DOHH2 (cell line): ENCODE data around the gene LRRC56.

Experiments
- H3F3A ChIP-seq: fragments of 200-600 bp; sonication (generic), shearing (Covaris generic); 2 replicates; pipeline ENCODE4 v1.6.0; 2016; ENCODE audit warnings: antibody characterized with exemption, mild to moderate bottlenecking; ENCODE audit not compliant: control insufficient read depth, insufficient read depth
- H3K27ac ChIP-seq: fragments of 200-600 bp; sonication (generic); 2 replicates; pipeline ENCODE4 v1.5.1; 2014; ENCODE audit warnings: low read depth, mild to moderate bottlenecking, low read length, moderate library complexity
- H3K27me3 ChIP-seq: fragments of 200-600 bp; sonication (generic); 2 replicates; pipeline ENCODE4 v1.6.1; 2014; ENCODE audit warnings: mild to moderate bottlenecking, low read length, mixed read lengths; ENCODE audit not compliant: control insufficient read depth
- H3K36me3 ChIP-seq: fragments of 200-600 bp; sonication (generic); 2 replicates; pipeline ENCODE4 v1.6.1; 2014; ENCODE audit warnings: mild to moderate bottlenecking, low read length, moderate library complexity, mixed read lengths; ENCODE audit not compliant: control insufficient read depth
- H3K4me1 ChIP-seq: fragments of 200-600 bp; sonication (generic); 2 replicates; pipeline ENCODE4 v1.6.1; 2014; ENCODE audit warnings: mild to moderate bottlenecking, low read length, mixed read lengths; ENCODE audit not compliant: control insufficient read depth
- H3K4me2 ChIP-seq: fragments of 200-600 bp; sonication (generic); 2 replicates; pipeline ENCODE4 v1.6.0; 2014; ENCODE audit warnings: mild to moderate bottlenecking, low read length, moderate library complexity
- H3K4me3 ChIP-seq: fragments of 200-600 bp; sonication (generic); 2 replicates; pipeline ENCODE4 v1.5.1; 2014; ENCODE audit warnings: mild to moderate bottlenecking, low read length, mixed read lengths
- H3K79me2 ChIP-seq: fragments of 200-600 bp; sonication (generic); 2 replicates; pipeline ENCODE4 v1.6.1; 2014; ENCODE audit warnings: mild to moderate bottlenecking, low read length, mixed read lengths; ENCODE audit not compliant: control insufficient read depth
- H3K9me2 ChIP-seq: fragments of 200-600 bp; sonication (generic); replicated peaks from 2 replicates; pipeline ENCODE4 v1.6.1; 2014; ENCODE audit warnings: mild to moderate bottlenecking, low read length, mixed read lengths; ENCODE audit not compliant: control insufficient read depth
- H3K9me3 ChIP-seq: fragments of 200-600 bp; sonication (generic); 2 replicates; pipeline ENCODE4 v1.6.1; 2014; ENCODE audit warnings: antibody characterized with exemption, low read length, mixed read lengths; ENCODE audit not compliant: control insufficient read depth, insufficient read depth
- H4K20me1 ChIP-seq: fragments of 200-600 bp; sonication (generic); 2 replicates; pipeline ENCODE4 v1.6.0; 2014; ENCODE audit warnings: low read depth, mild to moderate bottlenecking, antibody characterized with exemption, low read length, moderate library complexity; ENCODE audit not compliant: control insufficient read depth, insufficient read depth
- EZH2phosphoT487 ChIP-seq: fragments of 200-600 bp; sonication (generic); IDR thresholded peaks from 2 replicates; pipeline ENCODE4 v1.6.1; 2017; ENCODE audit warnings: borderline replicate concordance, mild to moderate bottlenecking, antibody characterized with exemption, low read length, moderate library complexity, mixed read lengths
- TF ChIP-seq, protein P1 (sequence below): fragments of 200-600 bp; sonication (generic); IDR thresholded peaks from one replicate; pipeline ENCODE4 v1.5.1; 2014; ENCODE audit warnings: antibody characterized with exemption, mild to moderate bottlenecking, low read depth, low read length; ENCODE audit not compliant: poor library complexity, severe bottlenecking

LRRC56 gene, protein sequence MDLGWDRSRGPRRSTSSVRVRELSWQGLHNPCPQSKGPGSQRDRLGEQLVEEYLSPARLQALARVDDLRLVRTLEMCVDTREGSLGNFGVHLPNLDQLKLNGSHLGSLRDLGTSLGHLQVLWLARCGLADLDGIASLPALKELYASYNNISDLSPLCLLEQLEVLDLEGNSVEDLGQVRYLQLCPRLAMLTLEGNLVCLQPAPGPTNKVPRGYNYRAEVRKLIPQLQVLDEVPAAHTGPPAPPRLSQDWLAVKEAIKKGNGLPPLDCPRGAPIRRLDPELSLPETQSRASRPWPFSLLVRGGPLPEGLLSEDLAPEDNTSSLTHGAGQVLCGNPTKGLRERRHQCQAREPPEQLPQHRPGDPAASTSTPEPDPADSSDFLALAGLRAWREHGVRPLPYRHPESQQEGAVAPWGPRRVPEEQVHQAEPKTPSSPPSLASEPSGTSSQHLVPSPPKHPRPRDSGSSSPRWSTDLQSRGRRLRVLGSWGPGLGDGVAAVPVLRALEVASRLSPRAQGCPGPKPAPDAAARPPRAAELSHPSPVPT

DNA sequence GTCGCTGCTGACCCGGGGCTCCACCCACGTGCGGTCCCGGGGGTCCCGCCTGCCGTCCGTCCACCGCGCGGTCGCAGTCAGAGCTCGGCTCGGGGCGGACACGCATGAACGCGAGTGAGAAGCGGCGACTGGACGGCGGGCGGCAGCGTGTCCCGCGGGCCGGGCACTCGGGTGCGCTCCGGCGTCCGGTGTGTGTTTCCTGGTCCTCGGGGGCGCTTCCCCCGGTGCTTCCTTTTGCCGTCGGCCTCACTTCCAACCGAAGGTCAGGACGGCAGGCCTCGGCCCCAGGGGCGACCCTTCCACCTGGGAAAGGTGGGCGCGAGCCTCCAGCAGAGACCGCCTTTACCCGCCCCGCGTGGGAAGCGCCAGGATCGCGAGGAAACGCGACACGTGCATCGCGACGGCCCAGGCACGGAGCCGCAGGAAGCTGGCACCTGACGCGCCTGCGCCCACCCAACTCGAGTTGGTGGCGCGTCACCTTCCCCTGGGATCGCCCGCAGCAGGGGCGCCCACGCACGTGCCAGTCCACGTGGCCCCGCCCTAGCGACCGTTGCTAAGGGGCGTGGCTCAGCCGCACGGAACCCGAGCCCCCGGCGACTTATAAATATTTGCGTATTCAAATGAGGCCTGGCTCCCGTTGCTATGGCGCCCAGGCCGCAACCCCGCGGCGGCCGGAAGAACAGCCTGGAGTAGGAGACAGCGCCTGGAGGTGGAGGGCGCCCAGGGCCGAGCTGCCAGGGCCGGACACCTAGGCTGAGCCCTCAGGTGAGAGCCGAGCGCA is at the start of gene LRRC56:
Gene LRRC56 (plus strand): TSS at position 687 of the 781 bp plus-strand sequence. CDS start 3,158 bp downstream, outside the sequence.
- H3K79me2 ChIP-seq: peaks cover 20% of the 10 kb centered on the region
- no peaks in the 10 kb centered on the region for H3K27me3 ChIP-seq
- no peaks in the 10 kb centered on the region for H3K9me2 ChIP-seq
- TF ChIP-seq, protein P1, sequence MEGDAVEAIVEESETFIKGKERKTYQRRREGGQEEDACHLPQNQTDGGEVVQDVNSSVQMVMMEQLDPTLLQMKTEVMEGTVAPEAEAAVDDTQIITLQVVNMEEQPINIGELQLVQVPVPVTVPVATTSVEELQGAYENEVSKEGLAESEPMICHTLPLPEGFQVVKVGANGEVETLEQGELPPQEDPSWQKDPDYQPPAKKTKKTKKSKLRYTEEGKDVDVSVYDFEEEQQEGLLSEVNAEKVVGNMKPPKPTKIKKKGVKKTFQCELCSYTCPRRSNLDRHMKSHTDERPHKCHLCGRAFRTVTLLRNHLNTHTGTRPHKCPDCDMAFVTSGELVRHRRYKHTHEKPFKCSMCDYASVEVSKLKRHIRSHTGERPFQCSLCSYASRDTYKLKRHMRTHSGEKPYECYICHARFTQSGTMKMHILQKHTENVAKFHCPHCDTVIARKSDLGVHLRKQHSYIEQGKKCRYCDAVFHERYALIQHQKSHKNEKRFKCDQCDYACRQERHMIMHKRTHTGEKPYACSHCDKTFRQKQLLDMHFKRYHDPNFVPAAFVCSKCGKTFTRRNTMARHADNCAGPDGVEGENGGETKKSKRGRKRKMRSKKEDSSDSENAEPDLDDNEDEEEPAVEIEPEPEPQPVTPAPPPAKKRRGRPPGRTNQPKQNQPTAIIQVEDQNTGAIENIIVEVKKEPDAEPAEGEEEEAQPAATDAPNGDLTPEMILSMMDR: no peak
- TF ChIP-seq EZH2phosphoT487: no peak
- H3K4me2 ChIP-seq: peak within 1 kb of the TSS; percentile 71
- H3K36me3 ChIP-seq: peaks cover 22% of the 10 kb centered on the region
- H3F3A ChIP-seq: peaks cover 10% of the 10 kb centered on the region
- H3K27ac ChIP-seq: peak within 1 kb of the TSS; percentile 97
- no peaks in the 10 kb centered on the region for H4K20me1 ChIP-seq
- no peaks in the 10 kb centered on the region for H3K9me3 ChIP-seq
- peaks cover 34% of the 10 kb centered on the region for H3K4me1 ChIP-seq
- peak within 1 kb of the TSS; percentile 83 for H3K4me3 ChIP-seq

DNA sequence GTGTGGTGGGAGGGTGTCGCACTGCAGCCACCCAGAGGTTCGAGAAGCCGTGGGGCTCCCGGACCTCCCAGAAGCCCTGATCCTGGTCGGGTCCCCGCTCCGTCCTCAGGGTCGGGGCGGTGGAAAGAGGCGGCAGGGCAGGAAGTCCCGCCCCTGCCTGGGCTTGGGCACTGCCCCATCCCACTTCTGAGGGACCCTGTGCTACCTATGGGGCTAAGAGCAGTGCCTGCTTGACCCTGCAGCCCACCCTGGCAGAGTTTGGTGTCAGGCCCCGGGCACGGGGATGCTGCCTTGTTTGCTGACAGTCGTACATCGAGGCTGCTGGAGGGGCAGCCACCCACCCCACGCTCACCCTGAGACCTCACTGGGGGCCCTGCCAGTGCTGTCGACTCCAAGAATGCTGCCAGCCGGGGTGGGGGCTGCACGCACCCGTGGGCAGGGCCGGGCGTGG is 49.7 kb upstream of the LRRC56 start:
- TF ChIP-seq, protein P1: no peak
- TF ChIP-seq EZH2phosphoT487: no peak
- Histone ChIP-seq H3K9me2 (no peaks in the 10 kb centered on the region), H3K9me3 (no peaks in the 10 kb centered on the region), H3K27me3 (no peaks in the 10 kb centered on the region), H3K79me2 (no peaks in the 10 kb centered on the region; the same call in 1 of the 2 replicates), H3K4me2 (no peak overlapping the region), H3K36me3 (no peaks in the 10 kb centered on the region; the same call in 1 of the 2 replicates), H4K20me1 (no peaks in the 10 kb centered on the region), H3F3A (no peaks in the 10 kb centered on the region), H3K27ac (no peak overlapping the region), H3K4me1 (peaks cover 2% of the 10 kb centered on the region), H3K4me3 (no peak overlapping the region)

DNA sequence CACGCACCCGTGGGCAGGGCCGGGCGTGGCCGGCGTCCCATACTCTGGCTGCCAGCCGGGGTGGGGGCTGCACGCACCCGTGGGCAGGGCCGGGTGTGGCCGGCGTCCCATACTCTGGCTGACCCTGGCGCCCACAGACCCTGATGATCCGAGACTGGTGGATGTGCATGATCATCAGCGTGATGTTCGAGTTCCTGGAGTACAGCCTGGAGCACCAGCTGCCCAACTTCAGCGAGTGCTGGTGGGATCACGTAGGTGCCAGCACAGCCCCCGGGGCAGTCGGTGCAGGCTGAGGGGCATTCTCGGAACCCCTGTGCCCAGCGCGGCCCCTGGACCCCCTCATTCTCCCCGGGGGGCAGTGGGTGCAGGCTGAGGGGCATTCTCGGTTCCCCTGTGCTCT is 49.3 kb upstream of the LRRC56 start:
- TF ChIP-seq, protein P1: no peak
- TF ChIP-seq EZH2phosphoT487: no peak
- Histone ChIP-seq H3K4me1 (peaks cover 7% of the 10 kb centered on the region), H3K36me3 (no peaks in the 10 kb centered on the region; the same call in 1 of the 2 replicates)

More for the DNA sequence above, 49.3 kb upstream of the LRRC56 start:
- Histone ChIP-seq H3K9me3 (no peaks in the 10 kb centered on the region), H3K27me3 (no peaks in the 10 kb centered on the region), H3K4me2 (no peak overlapping the region), H4K20me1 (no peaks in the 10 kb centered on the region), H3K9me2 (no peaks in the 10 kb centered on the region), H3K79me2 (no peaks in the 10 kb centered on the region; the same call in 1 of the 2 replicates), H3K4me3 (no peak overlapping the region), H3F3A (no peaks in the 10 kb centered on the region), H3K27ac (no peak overlapping the region)
